Measurements from ENCODE around the gene PTMS. TPM values are rescaled to one million over a fixed set of nuclear protein-coding genes. Genes with fewer than 3 reads are reported as not detected.

Gene PTMS
- total RNA-seq, 1 experiment from 2014 or later = 422 TPM

GRCh38 chr12:6772331-6772695, 6.2 kb downstream of the PTMS start, which contains the start of gene LAG3:
LAG3 (plus strand) TSS chr12:6772520; CDS start chr12:6772853, 333 bp downstream.
- Histone ChIP-seq H3K79me1 (ENCODE audit: insufficient read depth, low read depth, low read length, poor library complexity, severe bottlenecking) (no peaks in the 10 kb centered on the region), H3K79me2 (ENCODE audit: insufficient read depth, low read length) (peaks cover 9% of the 10 kb centered on the region; the same call in 1 of the 2 replicates), H3K27me3 (ENCODE audit: insufficient read depth, low read length) (peaks cover 5% of the 10 kb centered on the region; the same call in 1 of the 2 replicates), H3K23ac (ENCODE audit: insufficient read length, low read depth, low read length) (no peak within 1 kb of the TSS), H3K27ac (ENCODE audit: insufficient read length, low read depth, low read length) (no peak within 1 kb of the TSS), H4K20me1 (ENCODE audit: control insufficient read depth, insufficient read depth, insufficient read length) (no peaks in the 10 kb centered on the region), H3K23me2 (ENCODE audit: insufficient read length, low read depth, low read length, poor library complexity, severe bottlenecking) (peaks cover 23% of the 10 kb centered on the region), H4K5ac (ENCODE audit: insufficient read length, low read depth, low read length) (no peak within 1 kb of the TSS), H3K56ac (ENCODE audit: insufficient read length, low read depth, low read length) (no peak within 1 kb of the TSS), H2BK120ac (ENCODE audit: low read depth, low read length, poor library complexity, severe bottlenecking) (no peak within 1 kb of the TSS), H4K8ac (replicated peaks; ENCODE audit: insufficient read length, low read depth, low read length) (no peak within 1 kb of the TSS), H2BK5ac (ENCODE audit: insufficient read length, low read length) (no peak within 1 kb of the TSS), H3K9me3 (ENCODE audit: control insufficient read depth, low read depth, low read length) (no peaks in the 10 kb centered on the region), H2BK20ac (ENCODE audit: low read depth, low read length, poor library complexity, severe bottlenecking) (no peak within 1 kb of the TSS), H3K9ac (ENCODE audit: extremely low read depth, insufficient read length, low read length) (no peak within 1 kb of the TSS), H3K18ac (ENCODE audit: insufficient read length, low read depth, low read length) (no peak within 1 kb of the TSS), H2AFZ (ENCODE audit: low read length) (no peak within 1 kb of the TSS), H3K4me1 (ENCODE audit: insufficient read depth, low read length) (peaks cover 7% of the 10 kb centered on the region; the same call in 1 of the 2 replicates), H2BK12ac (ENCODE audit: insufficient read length, low read depth, low read length) (no peak within 1 kb of the TSS), H4K91ac (ENCODE audit: insufficient read length, low read depth, low read length) (no peak within 1 kb of the TSS), H3K4me2 (ENCODE audit: insufficient read depth, insufficient read length, low read length) (peak within 1 kb of the TSS; percentile 13), H2AK5ac (ENCODE audit: insufficient read length, low read length) (no peak within 1 kb of the TSS), H2BK15ac (ENCODE audit: low read depth, low read length) (no peak within 1 kb of the TSS), H3K4ac (ENCODE audit: low read depth, low read length) (no peak within 1 kb of the TSS), H3K14ac (ENCODE audit: insufficient read depth, low read length) (no peak within 1 kb of the TSS; the same call in 1 of the 2 replicates), H3T11ph (ENCODE audit: low read length) (no peak within 1 kb of the TSS)
- DNase-seq = no peak
- peaks cover 33% of the 10 kb centered on the region for H3K27me3 Mint-ChIP-seq (ENCODE audit: low read depth)
- peaks cover 0 to 3% of the 10 kb centered on the region in 2 experiments; a peak in 2 of 5 replicates for H3K9me3 Mint-ChIP-seq
- H3K4me3 Mint-ChIP-seq = peak within 1 kb of the TSS; percentile 34 to 74
- peak within 1 kb of the TSS; percentile 21 to 65 (median 53); a peak in 3 of 7 replicates for H3K27ac Mint-ChIP-seq
- WGBS (ENCODE audit: extremely low coverage, insufficient read length, low lambda C conversion rate) = no CpG with 5 or more reads among the region's 15 CpGs
- H3K36me3 Mint-ChIP-seq (ENCODE audit: insufficient read depth in 1 of 3, low read depth in 3 of 3) = peaks cover 27 to 53% (median 48%) of the 10 kb centered on the region in 3 experiments
- peaks cover 45 to 72% of the 10 kb centered on the region in 2 experiments for H3K4me1 Mint-ChIP-seq
- TF ChIP-seq CTCF (conservative IDR thresholded peaks at IDR 0.05) = no peak
